K562 (cell line): ENCODE measurements around the gene NOSTRIN. TPM values are rescaled to one million over a fixed set of nuclear protein-coding genes. Genes with fewer than 3 reads are reported as not detected.

ENCODE experiments used
- ATF1 ChIP-seq, 2 experiments: fragments of 450-650 bp in 1 of 2; IDR thresholded peaks; 2 replicates each; pipeline ENCODE4 v1.6.1; 2016; ENCODE audit warnings: missing compliant biosample characterization in 1 of 2, missing genetic modification characterization in 1 of 2
- CEBPG ChIP-seq, 3 experiments: fragments of 200-800 bp in 1 of 3; sonication (Bioruptor generic) in 1 of 3; sonication (generic) in 1 of 3; formaldehyde crosslinking in 1 of 3; IDR thresholded peaks in 2 of 3; conservative IDR thresholded peaks in 1 of 3; 2 replicates each; pipeline versions ENCODE4 v1.6.1 to v1.8.0; 2016 to 2022; ENCODE audit warnings: missing compliant biosample characterization in 2 of 3, missing genetic modification characterization in 2 of 3, mild to moderate bottlenecking in 1 of 3, missing genetic modification reagents in 1 of 3
- GABPB1 ChIP-seq: sonication (generic); formaldehyde crosslinking; IDR thresholded peaks from 2 replicates; pipeline ENCODE4 v1.8.0; 2022; ENCODE audit warnings: mild to moderate bottlenecking, missing genetic modification reagents
- HDAC3 ChIP-seq: fragments of 450-650 bp; IDR thresholded peaks from 2 replicates; pipeline ENCODE4 v1.6.1; 2018; ENCODE audit warnings: borderline replicate concordance, mild to moderate bottlenecking, moderate library complexity; ENCODE audit not compliant: partially characterized antibody
- NFE2L1 ChIP-seq: fragments of 450-650 bp; IDR thresholded peaks from 2 replicates; pipeline ENCODE4 v1.6.1; 2016; ENCODE audit warnings: missing genetic modification characterization, low read depth, mild to moderate bottlenecking, missing compliant biosample characterization, moderate library complexity, borderline replicate concordance
- NR3C1 ChIP-seq: sonication (generic); formaldehyde crosslinking; IDR thresholded peaks from 2 replicates; pipeline ENCODE4 v1.8.1; 2022; ENCODE audit warnings: missing genetic modification reagents
- SPI1 ChIP-seq: IDR thresholded peaks from 2 replicates; pipeline ENCODE4 v1.6.1; 2011; ENCODE audit warnings: low read depth, low read length, control low read depth, borderline replicate concordance
- SREBF2 ChIP-seq: sonication (generic); formaldehyde crosslinking; IDR thresholded peaks from 2 replicates; pipeline ENCODE4 v1.4.0; 2020; ENCODE audit warnings: mild to moderate bottlenecking, missing genetic modification reagents
- TOE1 ChIP-seq, 2 experiments: fragments of 450-650 bp in 1 of 2; sonication (generic) in 1 of 2; formaldehyde crosslinking in 1 of 2; IDR thresholded peaks; 2 replicates each; pipeline versions ENCODE4 v1.7.1 to v1.8.0; 2016 to 2022; ENCODE audit warnings: borderline replicate concordance in 2 of 2, mild to moderate bottlenecking in 2 of 2, antibody characterized with exemption in 1 of 2, inconsistent platforms in 1 of 2, low read depth in 1 of 2, missing genetic modification reagents in 1 of 2, moderate library complexity in 1 of 2
- TRIM24 ChIP-seq, 2 experiments: fragments of 450-650 bp; IDR thresholded peaks; 2 replicates each; pipeline ENCODE4 v1.6.1; 2016
- ZNF124 ChIP-seq: sonication (generic); formaldehyde crosslinking; IDR thresholded peaks from 2 replicates; pipeline ENCODE4 v1.8.1; 2022; ENCODE audit warnings: missing genetic modification reagents
- polyA plus RNA-seq, 8 experiments: library from polyadenylated mRNA; depleted of rRNA in 4 of 8; stranded (reverse) in 5 of 8; unstranded in 3 of 8; fragments of >200 nt; fragmentation: Nextera tagmentation in 2 of 8; fragmentation: Illumina TruSeq in 1 of 8; extraction: Ambion mirVana in 2 of 8; extraction: Trizol in 1 of 8; gene quantifications; 2 replicates each; pipeline versions ENCODE4 v1.2.1 to v1.2.3, GENCODE V29; 2011 to 2014; ENCODE audit warnings: inconsistent platforms in 1 of 8, missing spikeins in 1 of 8
- total RNA-seq, 7 experiments: library from RNA; depleted of rRNA in 6 of 7; stranded (reverse); fragments of >200 nt in 6 of 7; fragmentation: Illumina TruSeq in 2 of 7; extraction: Trizol in 2 of 7; gene quantifications; 2 replicates each; pipeline versions ENCODE4 v1.2.1 to v1.2.3, GENCODE V29; 2011 to 2021; ENCODE audit warnings: low replicate concordance in 1 of 7
- TF ChIP-seq, protein P1 (sequence below): IDR thresholded peaks from 3 replicates; pipeline ENCODE4 v1.6.1; 2011; ENCODE audit warnings: borderline replicate concordance, mild to moderate bottlenecking; ENCODE audit not compliant: insufficient read length, insufficient read depth
- TF ChIP-seq, protein P2 (sequence below): fragments of 250-450 bp; sonication (Bioruptor Pico); IDR thresholded peaks from 2 replicates; pipeline ENCODE4 v1.8.0; 2021; ENCODE audit warnings: moderate library complexity, mild to moderate bottlenecking, inconsistent platforms
- TF ChIP-seq, protein P3 (sequence below): fragments of 450-650 bp; conservative IDR thresholded peaks from 2 replicates; pipeline ENCODE4 v1.6.1; 2016; ENCODE audit warnings: missing genetic modification characterization, low read depth, mild to moderate bottlenecking, missing compliant biosample characterization, moderate library complexity
- TF ChIP-seq, protein P4 (sequence below): fragments of 450-650 bp; IDR thresholded peaks from 2 replicates; pipeline ENCODE4 v1.6.1; 2014; ENCODE audit warnings: low read depth, mild to moderate bottlenecking, moderate library complexity, borderline replicate concordance
- TF ChIP-seq, protein P5 (sequence below): fragments of 450-650 bp; IDR thresholded peaks from 2 replicates; pipeline ENCODE4 v1.6.1; 2017; ENCODE audit warnings: antibody characterized with exemption

The NOSTRIN gene
- total and polyA plus RNA-seq, 9 of the 15 experiments (the other 6 are each of a cell fraction or from before 2014, with no cell fraction given) = 26.7 to 82.9 (median 56.3) TPM

DNA sequence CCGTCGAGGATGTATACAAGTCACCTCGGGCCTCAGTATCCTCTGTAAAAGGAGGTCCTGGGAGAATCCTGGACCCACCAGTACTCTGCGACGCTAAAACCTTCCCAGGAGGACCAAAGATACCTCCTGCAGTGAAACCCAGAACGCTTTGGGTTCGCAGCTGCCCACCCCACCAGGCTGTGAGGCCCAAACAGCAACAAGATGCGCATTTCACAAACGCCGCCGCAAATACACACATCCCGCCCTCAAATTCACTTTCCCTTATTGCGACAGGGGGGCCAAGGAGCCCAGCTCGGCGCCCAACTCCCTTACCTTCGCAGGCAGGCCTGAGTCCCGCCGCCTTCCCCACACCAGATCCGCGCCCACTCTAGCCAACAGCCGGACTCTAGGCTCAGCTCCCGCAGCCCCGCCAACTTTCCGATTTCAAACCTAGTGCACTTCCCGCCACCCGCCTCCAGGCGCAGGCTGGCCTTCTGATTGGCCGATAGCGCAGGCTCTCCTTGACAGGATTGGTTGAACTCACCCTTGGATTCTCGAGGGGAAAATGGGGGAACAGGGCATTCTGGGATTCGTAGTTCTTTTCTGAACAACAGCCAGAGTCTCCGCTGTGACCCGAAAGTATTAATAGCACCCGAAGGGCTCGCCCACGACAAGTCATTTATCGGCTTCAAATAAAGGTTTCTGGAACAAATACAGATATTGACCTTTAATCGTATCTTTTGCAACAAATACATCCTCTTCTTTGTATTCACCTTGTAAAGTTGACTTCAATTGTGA is 87.8 kb downstream of the NOSTRIN start, which contains the start of gene SPC25 (continued):
- TF ChIP-seq, protein P1, sequence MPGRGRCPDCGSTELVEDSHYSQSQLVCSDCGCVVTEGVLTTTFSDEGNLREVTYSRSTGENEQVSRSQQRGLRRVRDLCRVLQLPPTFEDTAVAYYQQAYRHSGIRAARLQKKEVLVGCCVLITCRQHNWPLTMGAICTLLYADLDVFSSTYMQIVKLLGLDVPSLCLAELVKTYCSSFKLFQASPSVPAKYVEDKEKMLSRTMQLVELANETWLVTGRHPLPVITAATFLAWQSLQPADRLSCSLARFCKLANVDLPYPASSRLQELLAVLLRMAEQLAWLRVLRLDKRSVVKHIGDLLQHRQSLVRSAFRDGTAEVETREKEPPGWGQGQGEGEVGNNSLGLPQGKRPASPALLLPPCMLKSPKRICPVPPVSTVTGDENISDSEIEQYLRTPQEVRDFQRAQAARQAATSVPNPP = no peak
- TF ChIP-seq SPI1 = peak; percentile 72
- peak; percentile 36 to 81; a peak in 3 of 4 replicates for TF ChIP-seq TRIM24 (IDR thresholded peaks at IDR 0.05)
- TF ChIP-seq, protein P2, sequence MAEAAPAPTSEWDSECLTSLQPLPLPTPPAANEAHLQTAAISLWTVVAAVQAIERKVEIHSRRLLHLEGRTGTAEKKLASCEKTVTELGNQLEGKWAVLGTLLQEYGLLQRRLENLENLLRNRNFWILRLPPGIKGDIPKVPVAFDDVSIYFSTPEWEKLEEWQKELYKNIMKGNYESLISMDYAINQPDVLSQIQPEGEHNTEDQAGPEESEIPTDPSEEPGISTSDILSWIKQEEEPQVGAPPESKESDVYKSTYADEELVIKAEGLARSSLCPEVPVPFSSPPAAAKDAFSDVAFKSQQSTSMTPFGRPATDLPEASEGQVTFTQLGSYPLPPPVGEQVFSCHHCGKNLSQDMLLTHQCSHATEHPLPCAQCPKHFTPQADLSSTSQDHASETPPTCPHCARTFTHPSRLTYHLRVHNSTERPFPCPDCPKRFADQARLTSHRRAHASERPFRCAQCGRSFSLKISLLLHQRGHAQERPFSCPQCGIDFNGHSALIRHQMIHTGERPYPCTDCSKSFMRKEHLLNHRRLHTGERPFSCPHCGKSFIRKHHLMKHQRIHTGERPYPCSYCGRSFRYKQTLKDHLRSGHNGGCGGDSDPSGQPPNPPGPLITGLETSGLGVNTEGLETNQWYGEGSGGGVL (CRISPR knock-in tag) = no peak
- peak; percentile 89 for TF ChIP-seq GABPB1 (CRISPR knock-in tag)
- 0 out of 2 replicates have a peak, but pooled peaks have one; percentile 64 for TF ChIP-seq TOE1 (IDR thresholded peaks at IDR 0.05; ENCODE audit: borderline replicate concordance)
- TF ChIP-seq TOE1 (CRISPR knock-in tag; IDR thresholded peaks at IDR 0.05; ENCODE audit: borderline replicate concordance, low read depth) = no peak
- TF ChIP-seq HDAC3 = peak; percentile 34
- TF ChIP-seq, protein P3, sequence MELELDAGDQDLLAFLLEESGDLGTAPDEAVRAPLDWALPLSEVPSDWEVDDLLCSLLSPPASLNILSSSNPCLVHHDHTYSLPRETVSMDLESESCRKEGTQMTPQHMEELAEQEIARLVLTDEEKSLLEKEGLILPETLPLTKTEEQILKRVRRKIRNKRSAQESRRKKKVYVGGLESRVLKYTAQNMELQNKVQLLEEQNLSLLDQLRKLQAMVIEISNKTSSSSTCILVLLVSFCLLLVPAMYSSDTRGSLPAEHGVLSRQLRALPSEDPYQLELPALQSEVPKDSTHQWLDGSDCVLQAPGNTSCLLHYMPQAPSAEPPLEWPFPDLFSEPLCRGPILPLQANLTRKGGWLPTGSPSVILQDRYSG (tag) = no peak
- TF ChIP-seq, protein P4, sequence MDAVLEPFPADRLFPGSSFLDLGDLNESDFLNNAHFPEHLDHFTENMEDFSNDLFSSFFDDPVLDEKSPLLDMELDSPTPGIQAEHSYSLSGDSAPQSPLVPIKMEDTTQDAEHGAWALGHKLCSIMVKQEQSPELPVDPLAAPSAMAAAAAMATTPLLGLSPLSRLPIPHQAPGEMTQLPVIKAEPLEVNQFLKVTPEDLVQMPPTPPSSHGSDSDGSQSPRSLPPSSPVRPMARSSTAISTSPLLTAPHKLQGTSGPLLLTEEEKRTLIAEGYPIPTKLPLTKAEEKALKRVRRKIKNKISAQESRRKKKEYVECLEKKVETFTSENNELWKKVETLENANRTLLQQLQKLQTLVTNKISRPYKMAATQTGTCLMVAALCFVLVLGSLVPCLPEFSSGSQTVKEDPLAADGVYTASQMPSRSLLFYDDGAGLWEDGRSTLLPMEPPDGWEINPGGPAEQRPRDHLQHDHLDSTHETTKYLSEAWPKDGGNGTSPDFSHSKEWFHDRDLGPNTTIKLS = peak; percentile 92
- TF ChIP-seq, protein P5, sequence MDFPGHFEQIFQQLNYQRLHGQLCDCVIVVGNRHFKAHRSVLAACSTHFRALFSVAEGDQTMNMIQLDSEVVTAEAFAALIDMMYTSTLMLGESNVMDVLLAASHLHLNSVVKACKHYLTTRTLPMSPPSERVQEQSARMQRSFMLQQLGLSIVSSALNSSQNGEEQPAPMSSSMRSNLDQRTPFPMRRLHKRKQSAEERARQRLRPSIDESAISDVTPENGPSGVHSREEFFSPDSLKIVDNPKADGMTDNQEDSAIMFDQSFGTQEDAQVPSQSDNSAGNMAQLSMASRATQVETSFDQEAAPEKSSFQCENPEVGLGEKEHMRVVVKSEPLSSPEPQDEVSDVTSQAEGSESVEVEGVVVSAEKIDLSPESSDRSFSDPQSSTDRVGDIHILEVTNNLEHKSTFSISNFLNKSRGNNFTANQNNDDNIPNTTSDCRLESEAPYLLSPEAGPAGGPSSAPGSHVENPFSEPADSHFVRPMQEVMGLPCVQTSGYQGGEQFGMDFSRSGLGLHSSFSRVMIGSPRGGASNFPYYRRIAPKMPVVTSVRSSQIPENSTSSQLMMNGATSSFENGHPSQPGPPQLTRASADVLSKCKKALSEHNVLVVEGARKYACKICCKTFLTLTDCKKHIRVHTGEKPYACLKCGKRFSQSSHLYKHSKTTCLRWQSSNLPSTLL = no peak
- TF ChIP-seq ZNF124 (CRISPR knock-in tag) = no peak
- no peak for TF ChIP-seq NR3C1 (CRISPR knock-in tag)
- no peak for TF ChIP-seq SREBF2 (CRISPR knock-in tag)
- no peak for TF ChIP-seq ATF1 (CRISPR knock-in tag; IDR thresholded peaks at IDR 0.05)
- TF ChIP-seq ATF1 (tag; IDR thresholded peaks at IDR 0.05) = peak; percentile 82
- no peak for TF ChIP-seq NFE2L1
- TF ChIP-seq CEBPG (CRISPR knock-in tag; IDR thresholded peaks at IDR 0.05) = peak; percentile 40; the same call in 1 of the 2 replicates
- peak in 1 of 2 experiments; percentile 46; a peak in 1 of 4 replicates for TF ChIP-seq CEBPG (tag; conservative IDR thresholded peaks at IDR 0.05 in 1 of 2, IDR thresholded peaks at IDR 0.05 in 1 of 2)
